ENCODE data around the gene SFXN3. TPM values are rescaled to one million over a fixed set of nuclear protein-coding genes. Genes with fewer than 3 reads are reported as not detected.

SFXN3 gene
- total RNA-seq, 1 experiment from 2014 or later, result 16.9 TPM

DNA sequence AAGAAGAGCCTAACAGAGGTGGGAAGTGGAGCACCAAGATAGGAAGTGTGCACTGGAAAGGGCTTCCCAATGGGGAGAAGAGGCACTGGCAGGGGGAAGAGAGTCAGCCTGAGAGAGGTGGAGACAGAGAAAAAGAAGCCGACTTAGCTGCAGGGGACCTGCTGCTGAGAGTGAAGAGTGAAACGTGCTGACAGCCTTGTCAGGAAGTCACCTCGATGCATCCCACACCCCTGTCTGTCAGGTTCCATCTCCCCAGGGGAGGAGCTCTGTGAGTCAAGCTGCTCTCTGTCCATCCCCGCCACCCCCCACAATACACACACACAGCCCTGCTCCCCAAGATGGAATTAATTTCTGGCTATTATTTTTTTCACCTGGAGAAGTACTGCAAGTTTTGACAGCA, 44.7 kb downstream of the SFXN3 start:
- Histone ChIP-seq H3K27ac (ENCODE audit: low read depth, low read length, poor library complexity, severe bottlenecking) (no peak overlapping the region), H3K4me3 (ENCODE audit: low read depth, low read length, poor library complexity, severe bottlenecking) (no peak overlapping the region), H3K36me3 (ENCODE audit: insufficient read depth, low read length, poor library complexity, severe bottlenecking) (no peaks in the 10 kb centered on the region), H3K4me1 (ENCODE audit: insufficient read depth, low read length, poor library complexity, severe bottlenecking) (no peaks in the 10 kb centered on the region), H3K9me3 (ENCODE audit: low read depth, low read length, poor library complexity, severe bottlenecking) (no peaks in the 10 kb centered on the region), H3K27me3 (replicated peaks; ENCODE audit: insufficient read depth, low read depth, low read length, poor library complexity) (peaks cover 12% of the 10 kb centered on the region)
- ChIA-PET POLR2A (ENCODE audit: low non-redundant PET) (no interaction called here), CTCF (no interaction called here)
- no TSS peak for BruUV-seq (replicated peaks)
- no peak for TF ChIP-seq EZH2 (IDR thresholded peaks at IDR 0.05; ENCODE audit: borderline replicate concordance, low read depth, low read length, poor library complexity, severe bottlenecking)
- TF ChIP-seq, protein P1, sequence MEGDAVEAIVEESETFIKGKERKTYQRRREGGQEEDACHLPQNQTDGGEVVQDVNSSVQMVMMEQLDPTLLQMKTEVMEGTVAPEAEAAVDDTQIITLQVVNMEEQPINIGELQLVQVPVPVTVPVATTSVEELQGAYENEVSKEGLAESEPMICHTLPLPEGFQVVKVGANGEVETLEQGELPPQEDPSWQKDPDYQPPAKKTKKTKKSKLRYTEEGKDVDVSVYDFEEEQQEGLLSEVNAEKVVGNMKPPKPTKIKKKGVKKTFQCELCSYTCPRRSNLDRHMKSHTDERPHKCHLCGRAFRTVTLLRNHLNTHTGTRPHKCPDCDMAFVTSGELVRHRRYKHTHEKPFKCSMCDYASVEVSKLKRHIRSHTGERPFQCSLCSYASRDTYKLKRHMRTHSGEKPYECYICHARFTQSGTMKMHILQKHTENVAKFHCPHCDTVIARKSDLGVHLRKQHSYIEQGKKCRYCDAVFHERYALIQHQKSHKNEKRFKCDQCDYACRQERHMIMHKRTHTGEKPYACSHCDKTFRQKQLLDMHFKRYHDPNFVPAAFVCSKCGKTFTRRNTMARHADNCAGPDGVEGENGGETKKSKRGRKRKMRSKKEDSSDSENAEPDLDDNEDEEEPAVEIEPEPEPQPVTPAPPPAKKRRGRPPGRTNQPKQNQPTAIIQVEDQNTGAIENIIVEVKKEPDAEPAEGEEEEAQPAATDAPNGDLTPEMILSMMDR (conservative IDR thresholded peaks at IDR 0.05; ENCODE audit: low read depth, low read length), result no peak
- no peak for DNase-seq (ENCODE audit: low spot score)
- intact Hi-C loops (cut with micrococcal nuclease; ENCODE audit: unreplicated experiment), result no loop called here

DNA sequence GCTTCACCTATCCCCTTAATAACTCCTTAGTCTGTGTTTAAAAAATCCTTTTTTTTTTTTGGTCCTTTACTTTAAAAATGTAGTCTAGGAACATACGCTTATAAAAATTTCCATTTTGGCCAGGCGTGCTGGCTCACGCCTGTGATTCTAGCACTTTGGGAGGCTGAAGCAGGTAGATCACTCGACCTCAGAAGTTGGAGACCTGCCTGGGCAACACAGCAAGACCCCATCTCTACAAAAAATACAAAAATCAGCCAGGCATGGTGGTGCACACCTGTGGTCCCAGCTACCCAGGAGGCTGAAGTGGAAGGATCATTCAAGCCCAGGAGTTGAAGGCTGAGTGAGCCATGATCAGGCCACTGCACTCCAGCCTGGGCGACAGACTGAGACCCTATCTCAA, 45.6 kb downstream of the SFXN3 start:
- no peak overlapping the region for H3K4me3 ChIP-seq (ENCODE audit: low read depth, low read length, poor library complexity, severe bottlenecking)
- H3K36me3 ChIP-seq (ENCODE audit: insufficient read depth, low read length, poor library complexity, severe bottlenecking), result no peaks in the 10 kb centered on the region
- H3K9me3 ChIP-seq (ENCODE audit: low read depth, low read length, poor library complexity, severe bottlenecking), result no peaks in the 10 kb centered on the region
- no peaks in the 10 kb centered on the region for H3K4me1 ChIP-seq (ENCODE audit: insufficient read depth, low read length, poor library complexity, severe bottlenecking)
- H3K27ac ChIP-seq (ENCODE audit: low read depth, low read length, poor library complexity, severe bottlenecking), result no peak overlapping the region
- CTCF ChIA-PET, result interaction anchor here (0.5 kb wide), 1 partner anchor 36 kb away, joined by 12 read pairs; no protein-coding TSS in a partner anchor
- intact Hi-C loops (cut with micrococcal nuclease; ENCODE audit: unreplicated experiment), result no loop called here
- BruUV-seq (replicated peaks), result no TSS peak
- DNase-seq (ENCODE audit: low spot score), result no peak
- no peak for TF ChIP-seq EZH2 (IDR thresholded peaks at IDR 0.05; ENCODE audit: borderline replicate concordance, low read depth, low read length, poor library complexity, severe bottlenecking)
- TF ChIP-seq, protein P1 (conservative IDR thresholded peaks at IDR 0.05; ENCODE audit: low read depth, low read length), result no peak
- H3K27me3 ChIP-seq (replicated peaks; ENCODE audit: insufficient read depth, low read depth, low read length, poor library complexity), result peaks cover 17% of the 10 kb centered on the region
- POLR2A ChIA-PET (ENCODE audit: low non-redundant PET), result no interaction called here

DNA sequence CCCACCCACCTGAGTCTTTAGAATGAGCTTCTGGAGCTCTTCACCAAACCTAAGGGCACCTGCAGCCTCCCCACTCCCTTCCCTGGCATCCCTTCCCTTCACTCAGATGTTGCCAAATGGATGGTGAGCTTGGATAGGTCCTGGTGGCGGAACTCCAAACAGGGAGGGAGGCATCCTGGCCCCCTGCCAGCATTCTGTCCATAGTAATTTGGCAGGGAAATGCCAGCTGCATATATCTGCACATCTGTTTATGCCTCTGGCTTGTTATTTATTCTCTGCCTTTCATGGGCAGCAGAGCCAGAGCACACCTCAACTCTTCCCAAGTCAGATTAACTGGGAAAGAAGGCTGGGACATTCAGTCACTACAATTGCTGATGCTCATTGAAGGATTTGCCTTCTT, 48.8 kb downstream of the SFXN3 start:
- no peak overlapping the region for H3K4me3 ChIP-seq (ENCODE audit: low read depth, low read length, poor library complexity, severe bottlenecking)
- intact Hi-C loops (cut with micrococcal nuclease; ENCODE audit: unreplicated experiment), result no loop called here
- H3K4me1 ChIP-seq (ENCODE audit: insufficient read depth, low read length, poor library complexity, severe bottlenecking), result no peaks in the 10 kb centered on the region
- ChIA-PET CTCF (no interaction called here), POLR2A (ENCODE audit: low non-redundant PET) (no interaction called here)
- H3K27me3 ChIP-seq (replicated peaks; ENCODE audit: insufficient read depth, low read depth, low read length, poor library complexity), result peaks cover 40% of the 10 kb centered on the region
- BruUV-seq (replicated peaks), result no TSS peak
- TF ChIP-seq, protein P1 (conservative IDR thresholded peaks at IDR 0.05; ENCODE audit: low read depth, low read length), result no peak
- no peak for TF ChIP-seq EZH2 (IDR thresholded peaks at IDR 0.05; ENCODE audit: borderline replicate concordance, low read depth, low read length, poor library complexity, severe bottlenecking)
- DNase-seq (ENCODE audit: low spot score), result no peak
- no peaks in the 10 kb centered on the region for H3K36me3 ChIP-seq (ENCODE audit: insufficient read depth, low read length, poor library complexity, severe bottlenecking)
- no peak overlapping the region for H3K27ac ChIP-seq (ENCODE audit: low read depth, low read length, poor library complexity, severe bottlenecking)
- H3K9me3 ChIP-seq (ENCODE audit: low read depth, low read length, poor library complexity, severe bottlenecking), result no peaks in the 10 kb centered on the region

All from A673 (cell line).